Measurements from ENCODE around the gene NUMB. TPM values are rescaled to one million over a fixed set of nuclear protein-coding genes. Genes with fewer than 3 reads are reported as not detected.

Gene NUMB
- total RNA-seq, 6 donors from 2014 or later: 85.6 to 169 (median 118) TPM

- DNase-seq: no peak
These were observed 14.6 kb downstream of the NUMB start for GRCh38 chr14:73443758-73444157.

DNA sequence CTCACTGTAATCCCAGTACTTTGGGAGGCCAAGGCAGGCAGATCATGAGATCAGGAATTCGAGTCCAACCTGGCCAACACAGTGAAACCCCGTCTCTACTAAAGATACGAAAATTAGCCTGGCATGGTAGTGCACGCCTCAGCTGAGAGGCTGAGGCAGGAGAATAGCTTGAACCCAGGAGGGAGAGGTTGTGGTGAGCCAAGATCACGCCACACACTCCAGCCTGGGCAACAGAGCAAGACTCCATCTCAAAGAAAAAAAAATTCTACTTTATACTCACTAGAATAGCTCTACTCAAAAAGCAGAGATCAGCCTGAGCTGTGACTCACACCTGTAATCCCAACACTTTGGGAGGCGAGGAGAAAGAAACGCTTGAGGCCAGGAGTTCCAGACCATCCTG, 17.1 kb downstream of the NUMB start:
- TF ChIP-seq POLR2AphosphoS5 (IDR thresholded peaks at IDR 0.05) (no peak), EP300 (IDR thresholded peaks at IDR 0.05) (no peak), POLR2A (IDR thresholded peaks at IDR 0.05) (no peak)
- TF ChIP-seq, protein P1, sequence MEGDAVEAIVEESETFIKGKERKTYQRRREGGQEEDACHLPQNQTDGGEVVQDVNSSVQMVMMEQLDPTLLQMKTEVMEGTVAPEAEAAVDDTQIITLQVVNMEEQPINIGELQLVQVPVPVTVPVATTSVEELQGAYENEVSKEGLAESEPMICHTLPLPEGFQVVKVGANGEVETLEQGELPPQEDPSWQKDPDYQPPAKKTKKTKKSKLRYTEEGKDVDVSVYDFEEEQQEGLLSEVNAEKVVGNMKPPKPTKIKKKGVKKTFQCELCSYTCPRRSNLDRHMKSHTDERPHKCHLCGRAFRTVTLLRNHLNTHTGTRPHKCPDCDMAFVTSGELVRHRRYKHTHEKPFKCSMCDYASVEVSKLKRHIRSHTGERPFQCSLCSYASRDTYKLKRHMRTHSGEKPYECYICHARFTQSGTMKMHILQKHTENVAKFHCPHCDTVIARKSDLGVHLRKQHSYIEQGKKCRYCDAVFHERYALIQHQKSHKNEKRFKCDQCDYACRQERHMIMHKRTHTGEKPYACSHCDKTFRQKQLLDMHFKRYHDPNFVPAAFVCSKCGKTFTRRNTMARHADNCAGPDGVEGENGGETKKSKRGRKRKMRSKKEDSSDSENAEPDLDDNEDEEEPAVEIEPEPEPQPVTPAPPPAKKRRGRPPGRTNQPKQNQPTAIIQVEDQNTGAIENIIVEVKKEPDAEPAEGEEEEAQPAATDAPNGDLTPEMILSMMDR (IDR thresholded peaks at IDR 0.05): no peak
- WGBS, 2 donors: 94 to 96% methylated on average over 7 of the region's 7 CpGs
- Histone ChIP-seq H3K4me1 (peaks cover 0 to 13% (median 5%) of the 10 kb centered on the region in 4 donors), H3K36me3 (no peaks in the 10 kb centered on the region), H3K27me3 (no peaks in the 10 kb centered on the region), H3K9me3 (no peaks in the 10 kb centered on the region), H3K4me3 (no peak overlapping the region), H3K27ac (no peak overlapping the region)
- DNase-seq (no peak), ATAC-seq (ENCODE audit: low FRiP score in 2 of 2) (no peak)

More at GRCh38 chr14:73443758-73444157, 14.6 kb downstream of the NUMB start:
- WGBS, 2 donors: 75 to 82% methylated on average over 10 to 11 of the region's 11 CpGs
- Histone ChIP-seq H3K27me3 (no peaks in the 10 kb centered on the region), H3K4me3 (no peak overlapping the region), H3K27ac (no peak overlapping the region), H3K4me1 (peaks cover 0 to 13% (median 5%) of the 10 kb centered on the region in 4 donors), H3K9me3 (no peaks in the 10 kb centered on the region), H3K36me3 (no peaks in the 10 kb centered on the region)
- ATAC-seq (ENCODE audit: low FRiP score in 2 of 2): no peak
- TF ChIP-seq, protein P1 (IDR thresholded peaks at IDR 0.05): no peak
- TF ChIP-seq POLR2A (IDR thresholded peaks at IDR 0.05) (no peak), EP300 (IDR thresholded peaks at IDR 0.05) (no peak), POLR2AphosphoS5 (IDR thresholded peaks at IDR 0.05) (no peak)

GRCh38 chr14:73438993-73439392, 19.4 kb downstream of the NUMB start:
- TF ChIP-seq EP300 (IDR thresholded peaks at IDR 0.05) (no peak), POLR2AphosphoS5 (IDR thresholded peaks at IDR 0.05) (no peak), POLR2A (IDR thresholded peaks at IDR 0.05) (no peak)
- TF ChIP-seq, protein P1 (IDR thresholded peaks at IDR 0.05): no peak
- DNase-seq (no peak), ATAC-seq (ENCODE audit: low FRiP score in 2 of 2) (no peak)
- Histone ChIP-seq H3K27me3 (no peaks in the 10 kb centered on the region), H3K9me3 (no peaks in the 10 kb centered on the region), H3K4me3 (no peak overlapping the region), H3K36me3 (no peaks in the 10 kb centered on the region), H3K27ac (no peak overlapping the region), H3K4me1 (peaks cover 0 to 20% (median 5%) of the 10 kb centered on the region in 4 donors)
- WGBS, 2 donors: 66 to 81% methylated on average over 2 of the region's 2 CpGs

DNA sequence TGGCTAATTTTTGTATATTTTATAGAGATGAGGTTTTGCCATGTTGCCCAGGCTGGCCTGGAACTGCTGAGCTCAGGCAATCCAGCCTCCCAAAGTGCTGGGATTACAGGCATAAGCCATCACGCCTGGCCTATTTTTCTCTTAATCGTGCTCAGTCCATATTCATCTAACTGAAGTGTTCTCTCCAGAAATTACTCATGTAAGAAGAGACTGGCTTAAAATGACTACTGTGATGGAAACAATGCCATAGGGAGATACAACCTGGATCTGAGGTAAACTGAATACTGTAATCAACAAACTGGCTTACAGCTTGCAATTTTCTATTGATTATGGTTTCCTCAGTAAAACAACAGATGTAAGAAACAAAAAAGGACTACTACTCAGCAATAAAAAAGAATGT, 21.1 kb downstream of the NUMB start:
- H3K4me3 ChIP-seq: no peak overlapping the region
- no peak for ATAC-seq (ENCODE audit: low FRiP score in 2 of 2)
- TF ChIP-seq EP300 (IDR thresholded peaks at IDR 0.05): no peak
- TF ChIP-seq, protein P1 (IDR thresholded peaks at IDR 0.05): no peak
- no peak for TF ChIP-seq POLR2A (IDR thresholded peaks at IDR 0.05)
- no peak for TF ChIP-seq POLR2AphosphoS5 (IDR thresholded peaks at IDR 0.05)
- H3K9me3 ChIP-seq: no peaks in the 10 kb centered on the region
- H3K36me3 ChIP-seq: no peaks in the 10 kb centered on the region
- DNase-seq: no peak
- no peak overlapping the region for H3K27ac ChIP-seq
- H3K4me1 ChIP-seq: peaks cover 0 to 16% (median 5%) of the 10 kb centered on the region in 4 donors
- H3K27me3 ChIP-seq: no peaks in the 10 kb centered on the region
- WGBS, 2 donors: 100% methylated on average over 2 of the region's 2 CpGs

- TF ChIP-seq POLR2A (IDR thresholded peaks at IDR 0.05) (no peak), EP300 (IDR thresholded peaks at IDR 0.05) (no peak), POLR2AphosphoS5 (IDR thresholded peaks at IDR 0.05) (no peak)
- TF ChIP-seq, protein P1 (IDR thresholded peaks at IDR 0.05): no peak
- no peaks in the 10 kb centered on the region for H3K36me3 ChIP-seq
- peaks cover 14 to 38% (median 19%) of the 10 kb centered on the region in 4 donors for H3K4me1 ChIP-seq
- no peaks in the 10 kb centered on the region for H3K27me3 ChIP-seq
- DNase-seq (no peak), ATAC-seq (ENCODE audit: low FRiP score in 2 of 2) (no peak)
- no peak overlapping the region for H3K4me3 ChIP-seq
- H3K9me3 ChIP-seq: no peaks in the 10 kb centered on the region
- 76 to 80% methylated on average over 3 of the region's 3 CpGs for WGBS, 2 donors
- no peak overlapping the region for H3K27ac ChIP-seq
These were observed 26.2 kb downstream of the NUMB start for GRCh38 chr14:73432124-73432523.
